Loucy (cell line): ENCODE results near the gene PAX2.

ENCODE experiments used
- EZH2phosphoT487 ChIP-seq: fragments of 200-600 bp; IDR thresholded peaks from 2 replicates; pipeline ENCODE4 v1.6.1; 2018; ENCODE audit warnings: antibody characterized with exemption, mild to moderate bottlenecking, moderate library complexity, borderline replicate concordance
- TF ChIP-seq, protein P1 (sequence below): fragments of 200-600 bp; sonication (generic); conservative IDR thresholded peaks from 2 replicates; pipeline ENCODE4 v1.5.1; 2014; ENCODE audit warnings: mild to moderate bottlenecking, antibody characterized with exemption, low read length

- TF ChIP-seq, protein P1, sequence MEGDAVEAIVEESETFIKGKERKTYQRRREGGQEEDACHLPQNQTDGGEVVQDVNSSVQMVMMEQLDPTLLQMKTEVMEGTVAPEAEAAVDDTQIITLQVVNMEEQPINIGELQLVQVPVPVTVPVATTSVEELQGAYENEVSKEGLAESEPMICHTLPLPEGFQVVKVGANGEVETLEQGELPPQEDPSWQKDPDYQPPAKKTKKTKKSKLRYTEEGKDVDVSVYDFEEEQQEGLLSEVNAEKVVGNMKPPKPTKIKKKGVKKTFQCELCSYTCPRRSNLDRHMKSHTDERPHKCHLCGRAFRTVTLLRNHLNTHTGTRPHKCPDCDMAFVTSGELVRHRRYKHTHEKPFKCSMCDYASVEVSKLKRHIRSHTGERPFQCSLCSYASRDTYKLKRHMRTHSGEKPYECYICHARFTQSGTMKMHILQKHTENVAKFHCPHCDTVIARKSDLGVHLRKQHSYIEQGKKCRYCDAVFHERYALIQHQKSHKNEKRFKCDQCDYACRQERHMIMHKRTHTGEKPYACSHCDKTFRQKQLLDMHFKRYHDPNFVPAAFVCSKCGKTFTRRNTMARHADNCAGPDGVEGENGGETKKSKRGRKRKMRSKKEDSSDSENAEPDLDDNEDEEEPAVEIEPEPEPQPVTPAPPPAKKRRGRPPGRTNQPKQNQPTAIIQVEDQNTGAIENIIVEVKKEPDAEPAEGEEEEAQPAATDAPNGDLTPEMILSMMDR = no peak
- no peak for TF ChIP-seq EZH2phosphoT487
These were observed 128.5 kb downstream of the PAX2 start for GRCh38 chr10:100873827-100874326.
